PC-9 (cell line): ENCODE results near the gene CDC42EP2. TPM values are rescaled to one million over a fixed set of nuclear protein-coding genes. Genes with fewer than 3 reads are reported as not detected.

Source experiments
- BruUV-seq: library from RNA; stranded (reverse); fragments of 400-500 nt; replicated peaks from 2 replicates; lab custom pipeline; 2021; lab: Mats Ljungman, UMichigan
- CTCF ChIA-PET: fragments of 300-600 bp; sonication (Branson Sonifier 250); formaldehyde crosslinking; loops from one replicate; lab custom pipeline; 2022; ENCODE audit warnings: antibody characterized with exemption; lab: Charles Lee
- POLR2A ChIA-PET: fragments of 300-600 bp; sonication (Branson Sonifier 250); formaldehyde crosslinking; loops from one replicate; lab custom pipeline; 2022; ENCODE audit warnings: antibody characterized with exemption; ENCODE audit not compliant: unreplicated experiment; lab: Charles Lee
- DNase-seq, 2 experiments: peaks; one replicate each; pipeline versions ENCODE4 v3.0.0 to v3.0.0-alpha.2; 2015 to 2022; ENCODE audit warnings: mixed read lengths in 1 of 2
- H2AFZ ChIP-seq: fragments of 200-600 bp; sonication (generic); 2 replicates; pipeline ENCODE4 v1.8.1; 2017; ENCODE audit warnings: antibody characterized with exemption
- H3F3A ChIP-seq: fragments of 200-600 bp; sonication (generic); 2 replicates; pipeline ENCODE4 v1.8.1; 2017; ENCODE audit warnings: antibody characterized with exemption, mild to moderate bottlenecking, low read depth; ENCODE audit not compliant: insufficient read depth
- H3K27ac ChIP-seq: fragments of 200-600 bp; sonication (generic); 2 replicates; pipeline ENCODE4 v1.6.1; 2016; ENCODE audit warnings: mixed run types
- H3K27me3 ChIP-seq: fragments of 200-600 bp; sonication (generic); 2 replicates; pipeline ENCODE4 v1.6.1; 2016; ENCODE audit warnings: low read depth, mixed run types; ENCODE audit not compliant: insufficient read depth
- H3K36me3 ChIP-seq: fragments of 200-600 bp; sonication (generic); 2 replicates; pipeline ENCODE4 v1.6.1; 2016; ENCODE audit warnings: low read depth, mixed run types
- H3K4me1 ChIP-seq: fragments of 200-600 bp; sonication (generic); replicated peaks from 2 replicates; pipeline ENCODE4 v1.6.1; 2016; ENCODE audit warnings: mixed run types; ENCODE audit not compliant: insufficient read depth
- H3K4me2 ChIP-seq: fragments of 200-600 bp; sonication (generic); 2 replicates; pipeline ENCODE4 v1.6.1; 2017; ENCODE audit warnings: mixed run types
- H3K4me3 ChIP-seq: fragments of 200-600 bp; sonication (generic); 2 replicates; pipeline ENCODE4 v1.6.1; 2016; ENCODE audit warnings: mixed run types
- H3K79me2 ChIP-seq: fragments of 200-600 bp; sonication (generic); 2 replicates; pipeline ENCODE4 v1.6.1; 2017; ENCODE audit warnings: low read depth, mixed run types
- H3K9me2 ChIP-seq: fragments of 200-600 bp; sonication (generic); 2 replicates; pipeline ENCODE4 v1.8.1; 2017; ENCODE audit warnings: mild to moderate bottlenecking; ENCODE audit not compliant: insufficient read depth
- H3K9me3 ChIP-seq: fragments of 200-600 bp; sonication (generic); 2 replicates; pipeline ENCODE4 v1.8.1; 2016; ENCODE audit warnings: low read depth; ENCODE audit not compliant: insufficient read depth
- H4K20me1 ChIP-seq: fragments of 200-600 bp; sonication (generic); 2 replicates; pipeline ENCODE4 v1.8.1; 2017; ENCODE audit not compliant: insufficient read depth
- CTCF ChIP-seq: fragments of 200-600 bp; sonication (generic); conservative IDR thresholded peaks from 2 replicates; pipeline ENCODE4 v1.6.1; 2017; ENCODE audit warnings: mixed run types, antibody characterized with exemption, mild to moderate bottlenecking, moderate library complexity
- EZH2 ChIP-seq: fragments of 200-600 bp; sonication (generic); IDR thresholded peaks from 2 replicates; pipeline ENCODE4 v1.8.0; 2017; ENCODE audit warnings: antibody characterized with exemption, low read depth
- intact Hi-C: fragments of 100-400 bp; cut with micrococcal nuclease; formaldehyde crosslinking; loops from one replicate; pipeline ENCODE4 v1.10.0; 2022; ENCODE audit not compliant: unreplicated experiment
- total RNA-seq: library from RNA; stranded (reverse); gene quantifications from 2 replicates; pipeline ENCODE4 v1.2.3, GENCODE V29; 2021

The CDC42EP2 gene
- total RNA-seq, 1 experiment from 2014 or later = 20.8 TPM

GRCh38 chr11:65316227-65317024, 1.8 kb downstream of the CDC42EP2 start:
- Histone ChIP-seq H3F3A (peaks cover 62% of the 10 kb centered on the region), H3K9me3 (no peaks in the 10 kb centered on the region), H3K4me1 (peaks cover 50% of the 10 kb centered on the region), H3K9me2 (no peaks in the 10 kb centered on the region), H3K27ac (peak overlapping the region; percentile 54), H3K79me2 (peaks cover 65% of the 10 kb centered on the region), H2AFZ (no peak overlapping the region), H4K20me1 (peaks cover 26% of the 10 kb centered on the region), H3K4me3 (peak overlapping the region; percentile 90), H3K36me3 (peaks cover 6% of the 10 kb centered on the region; the same call in 1 of the 2 replicates), H3K4me2 (peak overlapping the region; percentile 91), H3K27me3 (no peaks in the 10 kb centered on the region)
- CTCF ChIA-PET = interaction anchor here (0.5 to 5.2 kb wide), 16 partner anchors 10 to 390 kb away, joined by 3 to 151 read pairs (median 4); partner anchors contain the start of genes POLA2 and SCYL1
- no TSS peak for BruUV-seq
- no peak for TF ChIP-seq CTCF
- TF ChIP-seq EZH2 = no peak
- POLR2A ChIA-PET = interaction anchor here (0.5 to 3.1 kb wide), 15 partner anchors 8 to 754 kb away, joined by 3 to 57 read pairs (median 6); partner anchors contain the start of genes DPF2 and FAU
- intact Hi-C loops = loop anchor here (1.0 to 2.0 kb wide), 2 partner anchors 14 to 38 kb away; partner anchors contain the start of gene TIGD3
- peak; percentile 21 to 62 for DNase-seq

GRCh38 chr11:65317025-65317786, 2.5 kb downstream of the CDC42EP2 start:
- Histone ChIP-seq H3K9me3 (no peaks in the 10 kb centered on the region), H3K27me3 (no peaks in the 10 kb centered on the region), H2AFZ (no peak overlapping the region), H4K20me1 (peaks cover 34% of the 10 kb centered on the region), H3K27ac (peak overlapping the region; percentile 54), H3K79me2 (peaks cover 68% of the 10 kb centered on the region), H3K36me3 (peaks cover 14% of the 10 kb centered on the region), H3F3A (peaks cover 62% of the 10 kb centered on the region; the same call in 1 of the 2 replicates), H3K4me3 (peak overlapping the region; percentile 90), H3K9me2 (no peaks in the 10 kb centered on the region), H3K4me2 (peak overlapping the region; percentile 91), H3K4me1 (peaks cover 42% of the 10 kb centered on the region)
- POLR2A ChIA-PET = interaction anchor here (0.6 to 3.1 kb wide), 12 partner anchors 8 to 753 kb away, joined by 3 to 57 read pairs (median 5); partner anchors contain the start of genes DPF2 and FAU
- TF ChIP-seq CTCF (no peak), EZH2 (no peak)
- CTCF ChIA-PET = interaction anchor here (0.5 to 5.2 kb wide), 11 partner anchors 11 to 179 kb away, joined by 3 to 151 read pairs (median 4); partner anchors contain the start of gene POLA2
- BruUV-seq = no TSS peak
- intact Hi-C loops = loop anchor here (1.0 to 2.0 kb wide), 2 partner anchors 13 to 38 kb away; partner anchors contain the start of gene TIGD3
- DNase-seq = peak; percentile 86 to 88
